SU-DHL-6 (cell line): ENCODE measurements around the gene VWCE.

Experiments used
- H2AFZ ChIP-seq: fragments of 200-600 bp; sonication (generic); 2 replicates; pipeline ENCODE4 v1.6.1; 2014; ENCODE audit warnings: low read depth, mild to moderate bottlenecking, moderate library complexity, mixed read lengths, antibody characterized with exemption, low read length; ENCODE audit not compliant: severe bottlenecking
- H3F3A ChIP-seq: fragments of 200-600 bp; shearing (Covaris generic); 2 replicates; pipeline ENCODE4 v1.6.0; 2016; ENCODE audit warnings: antibody characterized with exemption, mild to moderate bottlenecking; ENCODE audit not compliant: insufficient read depth
- H3K27ac ChIP-seq: fragments of 200-600 bp; sonication (generic); 2 replicates; pipeline ENCODE4 v1.5.1; 2016; ENCODE audit warnings: low read depth, mild to moderate bottlenecking, low read length, moderate library complexity, mixed read lengths
- H3K27me3 ChIP-seq: fragments of 200-600 bp; sonication (generic), shearing (Covaris generic); 2 replicates; pipeline ENCODE4 v1.6.0; 2014; ENCODE audit warnings: mild to moderate bottlenecking, low read length
- H3K36me3 ChIP-seq: fragments of 200-600 bp; sonication (generic); 2 replicates; pipeline ENCODE4 v1.6.1; 2014; ENCODE audit warnings: mild to moderate bottlenecking, low read length, mixed read lengths
- H3K4me2 ChIP-seq: fragments of 300-600, 200-600 bp; shearing (Covaris generic), sonication (generic); 2 replicates; pipeline ENCODE4 v1.6.0; 2014; ENCODE audit warnings: low read length, low read depth, mild to moderate bottlenecking; ENCODE audit not compliant: poor library complexity, severe bottlenecking
- H3K4me3 ChIP-seq: fragments of 200-600 bp; sonication (generic); 2 replicates; pipeline ENCODE4 v1.5.1; 2014; ENCODE audit warnings: antibody characterized with exemption, low read length, mild to moderate bottlenecking, mixed read lengths; ENCODE audit not compliant: insufficient read depth, poor library complexity, severe bottlenecking
- H3K79me2 ChIP-seq: fragments of 200-600 bp; sonication (generic); 2 replicates; pipeline ENCODE4 v1.6.1; 2014; ENCODE audit warnings: mild to moderate bottlenecking, low read length, moderate library complexity; ENCODE audit not compliant: insufficient read depth
- H3K9ac ChIP-seq: fragments of 200-600 bp; sonication (generic); 2 replicates; pipeline ENCODE4 v1.7.0; 2014; ENCODE audit warnings: mild to moderate bottlenecking, low read length
- H3K9me2 ChIP-seq: fragments of 200-600 bp; sonication (generic); replicated peaks from 2 replicates; pipeline ENCODE4 v1.6.1; 2014; ENCODE audit warnings: low read length; ENCODE audit not compliant: insufficient read depth
- H3K9me3 ChIP-seq: fragments of 200-600 bp; sonication (generic); 2 replicates; pipeline ENCODE4 v1.6.1; 2014; ENCODE audit warnings: low read length, mixed read lengths; ENCODE audit not compliant: insufficient read depth
- H4K20me1 ChIP-seq: fragments of 200-600 bp; sonication (generic); 2 replicates; pipeline ENCODE4 v1.6.1; 2014; ENCODE audit warnings: low read depth, mild to moderate bottlenecking, antibody characterized with exemption, low read length, moderate library complexity, mixed read lengths
- EZH2phosphoT487 ChIP-seq: fragments of 200-600 bp; sonication (generic), shearing (Covaris generic); conservative IDR thresholded peaks from 2 replicates; pipeline ENCODE4 v1.6.1; 2018; ENCODE audit warnings: mild to moderate bottlenecking, antibody characterized with exemption, low read length, moderate library complexity, mixed read lengths
- TF ChIP-seq, protein P1 (sequence below): fragments of 200-600 bp; sonication (generic); IDR thresholded peaks from one replicate; pipeline ENCODE4 v1.5.1; 2017; ENCODE audit warnings: antibody characterized with exemption, mild to moderate bottlenecking, low read length, moderate library complexity; ENCODE audit not compliant: insufficient read depth, poor library complexity, severe bottlenecking

VWCE gene

GRCh38 chr11:61268588-61269250 lies 26.4 kb downstream of the VWCE start:
- Histone ChIP-seq H3K27me3 (no peaks in the 10 kb centered on the region), H3F3A (no peaks in the 10 kb centered on the region), H3K9me2 (no peaks in the 10 kb centered on the region), H3K27ac (no peak overlapping the region), H2AFZ (no peak overlapping the region), H3K36me3 (no peaks in the 10 kb centered on the region), H3K79me2 (no peaks in the 10 kb centered on the region), H3K4me3 (no peak overlapping the region), H3K4me2 (no peak overlapping the region), H4K20me1 (no peaks in the 10 kb centered on the region), H3K9ac (no peak overlapping the region), H3K9me3 (no peaks in the 10 kb centered on the region)
- TF ChIP-seq, protein P1, sequence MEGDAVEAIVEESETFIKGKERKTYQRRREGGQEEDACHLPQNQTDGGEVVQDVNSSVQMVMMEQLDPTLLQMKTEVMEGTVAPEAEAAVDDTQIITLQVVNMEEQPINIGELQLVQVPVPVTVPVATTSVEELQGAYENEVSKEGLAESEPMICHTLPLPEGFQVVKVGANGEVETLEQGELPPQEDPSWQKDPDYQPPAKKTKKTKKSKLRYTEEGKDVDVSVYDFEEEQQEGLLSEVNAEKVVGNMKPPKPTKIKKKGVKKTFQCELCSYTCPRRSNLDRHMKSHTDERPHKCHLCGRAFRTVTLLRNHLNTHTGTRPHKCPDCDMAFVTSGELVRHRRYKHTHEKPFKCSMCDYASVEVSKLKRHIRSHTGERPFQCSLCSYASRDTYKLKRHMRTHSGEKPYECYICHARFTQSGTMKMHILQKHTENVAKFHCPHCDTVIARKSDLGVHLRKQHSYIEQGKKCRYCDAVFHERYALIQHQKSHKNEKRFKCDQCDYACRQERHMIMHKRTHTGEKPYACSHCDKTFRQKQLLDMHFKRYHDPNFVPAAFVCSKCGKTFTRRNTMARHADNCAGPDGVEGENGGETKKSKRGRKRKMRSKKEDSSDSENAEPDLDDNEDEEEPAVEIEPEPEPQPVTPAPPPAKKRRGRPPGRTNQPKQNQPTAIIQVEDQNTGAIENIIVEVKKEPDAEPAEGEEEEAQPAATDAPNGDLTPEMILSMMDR: no peak
- TF ChIP-seq EZH2phosphoT487: no peak

DNA sequence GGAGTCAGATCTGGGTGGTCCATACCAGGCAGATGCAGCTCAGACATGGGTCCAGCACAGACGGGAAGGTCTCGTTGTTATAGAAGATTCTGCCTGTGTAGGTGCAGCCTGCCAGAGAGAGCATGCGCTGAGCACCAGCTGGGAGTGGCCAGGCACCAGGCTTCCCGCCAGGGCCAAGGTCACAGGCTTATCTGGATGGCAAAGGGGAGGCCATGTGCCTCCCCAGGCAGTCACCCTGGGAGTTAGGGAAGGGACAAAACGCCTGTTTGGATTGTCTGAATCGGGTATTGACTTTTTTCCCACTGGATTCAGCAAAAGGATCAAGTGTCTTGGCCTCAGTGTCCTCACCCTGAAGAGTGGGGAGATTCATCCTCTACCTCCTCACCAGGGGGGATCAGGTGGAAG lies 27.7 kb downstream of the VWCE start:
- Histone ChIP-seq H4K20me1 (no peaks in the 10 kb centered on the region), H3F3A (no peaks in the 10 kb centered on the region), H3K4me2 (no peak overlapping the region), H3K9ac (no peak overlapping the region), H2AFZ (no peak overlapping the region), H3K9me3 (no peaks in the 10 kb centered on the region), H3K9me2 (no peaks in the 10 kb centered on the region), H3K27ac (no peak overlapping the region), H3K27me3 (no peaks in the 10 kb centered on the region), H3K4me3 (no peak overlapping the region), H3K36me3 (no peaks in the 10 kb centered on the region; the same call in 1 of the 2 replicates), H3K79me2 (no peaks in the 10 kb centered on the region)
- TF ChIP-seq EZH2phosphoT487: no peak
- TF ChIP-seq, protein P1: no peak

GRCh38 chr11:61266602-61267001 lies 28.5 kb downstream of the VWCE start:
- Histone ChIP-seq H3K36me3 (no peaks in the 10 kb centered on the region; the same call in 1 of the 2 replicates), H2AFZ (no peak overlapping the region), H4K20me1 (no peaks in the 10 kb centered on the region), H3K27me3 (no peaks in the 10 kb centered on the region), H3K4me2 (no peak overlapping the region), H3K9me2 (no peaks in the 10 kb centered on the region), H3K79me2 (no peaks in the 10 kb centered on the region), H3K9ac (no peak overlapping the region), H3K9me3 (no peaks in the 10 kb centered on the region), H3K27ac (no peak overlapping the region), H3F3A (no peaks in the 10 kb centered on the region), H3K4me3 (no peak overlapping the region)
- TF ChIP-seq EZH2phosphoT487: no peak
- TF ChIP-seq, protein P1: no peak
